Measurements from ENCODE around the gene MPIG6B. TPM values are rescaled to one million over a fixed set of nuclear protein-coding genes. Genes with fewer than 3 reads are reported as not detected.

MPIG6B gene, protein sequence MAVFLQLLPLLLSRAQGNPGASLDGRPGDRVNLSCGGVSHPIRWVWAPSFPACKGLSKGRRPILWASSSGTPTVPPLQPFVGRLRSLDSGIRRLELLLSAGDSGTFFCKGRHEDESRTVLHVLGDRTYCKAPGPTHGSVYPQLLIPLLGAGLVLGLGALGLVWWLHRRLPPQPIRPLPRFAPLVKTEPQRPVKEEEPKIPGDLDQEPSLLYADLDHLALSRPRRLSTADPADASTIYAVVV
- not detected in 2 replicates for total RNA-seq
- polyA plus RNA-seq: not detected in 2 replicates
- not detected in 2 replicates for polyA plus RNA-seq (2012)
- polyA minus RNA-seq (ENCODE audit: low replicate concordance): not detected in 2 replicates

GRCh38 chr6:31723245-31723979 lies at the start of gene MPIG6B:
TSS of gene MPIG6B (plus strand) at chr6:31723373. CDS start at chr6:31723384, 11 bp downstream.
- Histone ChIP-seq H3K4me2 (ENCODE audit: extremely low read depth, insufficient read depth, low read length) (no peak within 1 kb of the TSS), H4K20me1 (ENCODE audit: control insufficient read depth, extremely low read depth, insufficient read depth, low read length) (no peaks in the 10 kb centered on the region), H3K9me3 (ENCODE audit: control insufficient read depth, insufficient read depth, low read depth, low read length) (no peaks in the 10 kb centered on the region), H3K4me3 (replicated peaks in 1 of 4; ENCODE audit: control extremely low read depth in 1 of 4, insufficient read depth in 1 of 4, low read depth in 3 of 4, low read length in 4 of 4) (no peak within 1 kb of the TSS), H3K27me3 (ENCODE audit: control insufficient read depth, insufficient read depth, low read length) (no peaks in the 10 kb centered on the region), H3K4me1 (ENCODE audit: control insufficient read depth, extremely low read depth, insufficient read depth, low read length) (no peaks in the 10 kb centered on the region), H3K9ac (ENCODE audit: insufficient read depth, low read length) (no peak within 1 kb of the TSS), H3K79me2 (ENCODE audit: control insufficient read depth, insufficient read depth, low read length) (no peaks in the 10 kb centered on the region), H2AFZ (ENCODE audit: low read length) (no peak within 1 kb of the TSS), H3K27ac (ENCODE audit: insufficient read depth, low read length) (no peak within 1 kb of the TSS), H3K36me3 (ENCODE audit: control insufficient read depth, insufficient read depth, low read length) (peaks cover 9% of the 10 kb centered on the region)
- DNase-seq (ENCODE audit: low read depth in 2 of 2): no peak
- TF ChIP-seq, protein P1, sequence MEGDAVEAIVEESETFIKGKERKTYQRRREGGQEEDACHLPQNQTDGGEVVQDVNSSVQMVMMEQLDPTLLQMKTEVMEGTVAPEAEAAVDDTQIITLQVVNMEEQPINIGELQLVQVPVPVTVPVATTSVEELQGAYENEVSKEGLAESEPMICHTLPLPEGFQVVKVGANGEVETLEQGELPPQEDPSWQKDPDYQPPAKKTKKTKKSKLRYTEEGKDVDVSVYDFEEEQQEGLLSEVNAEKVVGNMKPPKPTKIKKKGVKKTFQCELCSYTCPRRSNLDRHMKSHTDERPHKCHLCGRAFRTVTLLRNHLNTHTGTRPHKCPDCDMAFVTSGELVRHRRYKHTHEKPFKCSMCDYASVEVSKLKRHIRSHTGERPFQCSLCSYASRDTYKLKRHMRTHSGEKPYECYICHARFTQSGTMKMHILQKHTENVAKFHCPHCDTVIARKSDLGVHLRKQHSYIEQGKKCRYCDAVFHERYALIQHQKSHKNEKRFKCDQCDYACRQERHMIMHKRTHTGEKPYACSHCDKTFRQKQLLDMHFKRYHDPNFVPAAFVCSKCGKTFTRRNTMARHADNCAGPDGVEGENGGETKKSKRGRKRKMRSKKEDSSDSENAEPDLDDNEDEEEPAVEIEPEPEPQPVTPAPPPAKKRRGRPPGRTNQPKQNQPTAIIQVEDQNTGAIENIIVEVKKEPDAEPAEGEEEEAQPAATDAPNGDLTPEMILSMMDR (conservative IDR thresholded peaks at IDR 0.05 in 1 of 2, IDR thresholded peaks at IDR 0.05 in 1 of 2; ENCODE audit: low read depth in 1 of 2, low read length in 2 of 2): no peak
- no peak for TF ChIP-seq EZH2 (IDR thresholded peaks at IDR 0.05; ENCODE audit: low read length, missing control alignments)

- no peak overlapping the region for H2AFZ ChIP-seq (ENCODE audit: low read length)
- DNase-seq (ENCODE audit: low read depth in 2 of 2): no peak
These were observed 46.8 kb upstream of the MPIG6B start for GRCh38 chr6:31676322-31676903.

More at GRCh38 chr6:31676322-31676903, 46.8 kb upstream of the MPIG6B start:
- Histone ChIP-seq H3K27ac (ENCODE audit: insufficient read depth, low read length) (no peak overlapping the region), H3K9ac (ENCODE audit: insufficient read depth, low read length) (no peak overlapping the region), H3K4me2 (ENCODE audit: extremely low read depth, insufficient read depth, low read length) (no peak overlapping the region), H3K9me3 (ENCODE audit: control insufficient read depth, insufficient read depth, low read depth, low read length) (no peaks in the 10 kb centered on the region), H3K27me3 (ENCODE audit: control insufficient read depth, insufficient read depth, low read length) (no peaks in the 10 kb centered on the region), H3K36me3 (ENCODE audit: control insufficient read depth, insufficient read depth, low read length) (peaks cover 9% of the 10 kb centered on the region), H4K20me1 (ENCODE audit: control insufficient read depth, extremely low read depth, insufficient read depth, low read length) (no peaks in the 10 kb centered on the region), H3K4me3 (replicated peaks in 1 of 4; ENCODE audit: control extremely low read depth in 1 of 4, insufficient read depth in 1 of 4, low read depth in 3 of 4, low read length in 4 of 4) (no peak overlapping the region), H3K79me2 (ENCODE audit: control insufficient read depth, insufficient read depth, low read length) (no peaks in the 10 kb centered on the region), H3K4me1 (ENCODE audit: control insufficient read depth, extremely low read depth, insufficient read depth, low read length) (peaks cover 9% of the 10 kb centered on the region)
- no peak for TF ChIP-seq EZH2 (IDR thresholded peaks at IDR 0.05; ENCODE audit: low read length, missing control alignments)
- TF ChIP-seq, protein P1 (conservative IDR thresholded peaks at IDR 0.05 in 1 of 2, IDR thresholded peaks at IDR 0.05 in 1 of 2; ENCODE audit: low read depth in 1 of 2, low read length in 2 of 2): no peak
